Activated CD8-positive, alpha-beta T cell treated with anti-CD3 and anti-CD28 coated beads for 36 hours (primary cell): Measurements from ENCODE around the gene NALF2. TPM values are rescaled to one million over a fixed set of nuclear protein-coding genes. Genes with fewer than 3 reads are reported as not detected.

Experiments
- ATAC-seq: fragments of 200-7000 bp; cut with Tn5 transposase; one replicate; pipeline ENCODE4 v1.10.0; 2021; ENCODE audit warnings: mild to moderate bottlenecking, moderate library complexity
- CTCF ChIA-PET: fragments of 350-600 bp; sonication (Branson Sonifier 250); formaldehyde crosslinking; loops from one replicate; lab custom pipeline; 2021; ENCODE audit warnings: antibody characterized with exemption; lab: Charles Lee
- POLR2A ChIA-PET: fragments of 350-600 bp; sonication (Branson Sonifier 250); formaldehyde crosslinking; loops from one replicate; lab custom pipeline; 2021; ENCODE audit warnings: antibody characterized with exemption; lab: Charles Lee
- DNase-seq: peaks from one replicate; pipeline ENCODE4 v3.0.0-alpha.2; 2020
- H3K27ac Mint-ChIP-seq: one replicate; pipeline ENCODE4 v1.8.0; 2021; ENCODE audit warnings: mild to moderate bottlenecking, mixed read lengths
- H3K27me3 Mint-ChIP-seq: one replicate; pipeline ENCODE4 v1.8.0; 2021; ENCODE audit warnings: mixed read lengths
- H3K36me3 Mint-ChIP-seq: one replicate; pipeline ENCODE4 v1.8.0; 2021; ENCODE audit warnings: low read depth, mixed read lengths
- H3K4me1 Mint-ChIP-seq: one replicate; pipeline ENCODE4 v1.8.0; 2021; ENCODE audit warnings: low read depth, mixed read lengths
- H3K4me3 Mint-ChIP-seq: one replicate; pipeline ENCODE4 v1.8.0; 2021; ENCODE audit warnings: mild to moderate bottlenecking, moderate library complexity, mixed read lengths
- H3K9me3 Mint-ChIP-seq: one replicate; pipeline ENCODE4 v1.8.0; 2021; ENCODE audit warnings: mixed read lengths
- CTCF ChIP-seq: fragments of 200-600 bp; IDR thresholded peaks from one replicate; pipeline ENCODE4 v1.8.0; 2022; ENCODE audit warnings: antibody characterized with exemption, mild to moderate bottlenecking
- intact Hi-C: fragments of 100-400 bp; cut with micrococcal nuclease; formaldehyde crosslinking; loops from one replicate; pipeline ENCODE4 v1.10.0; 2022
- total RNA-seq, 2 experiments: library from RNA; stranded (reverse); gene quantifications; one replicate each; pipeline ENCODE4 v1.2.3, GENCODE V29; 2021

The NALF2 gene
- total RNA-seq, 2 experiments from 2014 or later: 0.13 to 0.18 TPM

GRCh38 chrX:69524781-69525363 lies 20.7 kb downstream of the NALF2 start:
- H3K27ac Mint-ChIP-seq: no peak overlapping the region
- TF ChIP-seq CTCF: no peak
- H3K4me1 Mint-ChIP-seq: no peaks in the 10 kb centered on the region
- ATAC-seq (no peak), DNase-seq (no peak)
- no peak overlapping the region for H3K4me3 Mint-ChIP-seq
- H3K9me3 Mint-ChIP-seq: no peaks in the 10 kb centered on the region
- H3K36me3 Mint-ChIP-seq: no peaks in the 10 kb centered on the region
- CTCF ChIA-PET: interaction anchor here (0.7 kb wide), 1 partner anchor 506 kb away, joined by 3 read pairs; no protein-coding TSS in a partner anchor
- POLR2A ChIA-PET: no interaction called here
- intact Hi-C loops: no loop called here
- H3K27me3 Mint-ChIP-seq: peaks cover 7% of the 10 kb centered on the region

- TF ChIP-seq CTCF: no peak
- CTCF ChIA-PET: no interaction called here
- Mint-ChIP-seq H3K27me3 (peaks cover 2% of the 10 kb centered on the region), H3K9me3 (no peaks in the 10 kb centered on the region), H3K27ac (no peak overlapping the region), H3K4me3 (no peak overlapping the region), H3K4me1 (no peaks in the 10 kb centered on the region), H3K36me3 (no peaks in the 10 kb centered on the region)
- POLR2A ChIA-PET: no interaction called here
- DNase-seq (no peak), ATAC-seq (no peak)
- intact Hi-C loops: no loop called here
Observed at GRCh38 chrX:69530306-69530705, 26.2 kb downstream of the NALF2 start.

GRCh38 chrX:69531031-69531755 lies 27.1 kb downstream of the NALF2 start:
- Mint-ChIP-seq H3K36me3 (no peaks in the 10 kb centered on the region), H3K9me3 (no peaks in the 10 kb centered on the region), H3K4me3 (no peak overlapping the region), H3K27me3 (peaks cover 2% of the 10 kb centered on the region), H3K4me1 (no peaks in the 10 kb centered on the region), H3K27ac (no peak overlapping the region)
- ATAC-seq (no peak), DNase-seq (no peak)
- ChIA-PET POLR2A (no interaction called here), CTCF (no interaction called here)
- intact Hi-C loops: no loop called here
- no peak for TF ChIP-seq CTCF

- ChIA-PET POLR2A (no interaction called here), CTCF (interaction anchor here (3.5 kb wide), 1 partner anchor 561 kb away, joined by 19 read pairs; no protein-coding TSS in a partner anchor)
- Mint-ChIP-seq H3K4me3 (no peak overlapping the region), H3K36me3 (no peaks in the 10 kb centered on the region), H3K27me3 (peaks cover 16% of the 10 kb centered on the region), H3K9me3 (no peaks in the 10 kb centered on the region), H3K4me1 (peaks cover 9% of the 10 kb centered on the region), H3K27ac (no peak overlapping the region)
- no peak for DNase-seq
- intact Hi-C loops: loop anchor here (5.0 kb wide), 1 partner anchor 497 kb away; no protein-coding TSS in a partner anchor
- no peak for ATAC-seq
- no peak for TF ChIP-seq CTCF
Observed at GRCh38 chrX:69535661-69536060, 31.5 kb downstream of the NALF2 start.

- H3K27ac Mint-ChIP-seq: no peak overlapping the region
- DNase-seq (peak; percentile 71), ATAC-seq (peak; percentile 92)
- H3K9me3 Mint-ChIP-seq: no peaks in the 10 kb centered on the region
- ChIA-PET CTCF (interaction anchor here (0.7 to 3.5 kb wide), 4 partner anchors 80 to 558 kb away, joined by 3 to 19 read pairs (median 8); no protein-coding TSS in a partner anchor), POLR2A (no interaction called here)
- intact Hi-C loops: loop anchor here (5.0 kb wide), 1 partner anchor 494 kb away; no protein-coding TSS in a partner anchor
- peak overlapping the region; percentile 27 for H3K4me3 Mint-ChIP-seq
- H3K27me3 Mint-ChIP-seq: peaks cover 16% of the 10 kb centered on the region
- peak; percentile 53 for TF ChIP-seq CTCF
- peaks cover 9% of the 10 kb centered on the region for H3K4me1 Mint-ChIP-seq
- no peaks in the 10 kb centered on the region for H3K36me3 Mint-ChIP-seq
Observed at GRCh38 chrX:69538321-69538876, 34.3 kb downstream of the NALF2 start.
